HG03175 (cell line): Measurements from ENCODE around the gene HIF3A.

Experiments
- ATAC-seq: cut with Tn5 transposase; IDR thresholded peaks from one replicate; pipeline ENCODE4 v1.9.1; 2021; ENCODE audit warnings: mild to moderate bottlenecking, moderate library complexity; ENCODE audit not compliant: unreplicated experiment

The HIF3A gene

DNA sequence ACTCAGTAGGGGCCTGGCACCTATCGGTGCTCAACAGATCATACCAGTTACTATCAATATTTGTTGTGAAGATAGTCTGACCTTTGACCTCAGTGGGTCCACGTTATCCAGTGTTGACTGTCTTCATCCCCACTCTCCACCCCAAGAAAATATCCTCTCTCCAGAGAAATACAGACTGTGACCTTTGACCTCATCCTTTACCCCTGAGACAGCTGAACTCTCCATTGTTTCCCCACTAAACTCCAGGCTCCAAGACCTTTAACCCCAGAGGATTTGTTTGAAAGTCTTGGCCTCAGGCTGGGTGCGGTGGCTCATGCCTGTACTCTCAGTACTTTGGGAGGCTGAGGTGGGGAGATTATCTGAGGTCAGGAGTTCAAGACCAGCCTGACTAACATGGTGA, 27.4 kb downstream of the HIF3A start:
- ATAC-seq = no peak

DNA sequence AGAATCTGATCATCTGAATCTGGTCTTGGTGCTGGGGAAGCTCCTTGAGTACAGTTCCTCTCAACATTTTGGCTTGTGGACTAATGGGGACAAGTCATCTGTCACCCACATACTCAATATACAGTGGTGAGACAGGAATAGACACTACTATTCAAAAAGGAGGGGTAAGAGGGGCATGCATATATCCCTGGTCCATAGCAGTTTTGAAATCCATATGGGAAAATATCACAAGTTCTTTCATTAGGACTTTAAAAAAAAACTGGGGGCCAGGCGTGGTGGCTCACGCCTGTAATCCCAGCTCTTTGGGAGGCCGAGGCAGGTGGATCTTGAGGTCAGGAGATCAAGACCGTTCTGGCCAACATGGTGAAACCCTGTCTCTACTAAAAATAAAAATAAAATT, 29.8 kb downstream of the HIF3A start:
- ATAC-seq = no peak

DNA sequence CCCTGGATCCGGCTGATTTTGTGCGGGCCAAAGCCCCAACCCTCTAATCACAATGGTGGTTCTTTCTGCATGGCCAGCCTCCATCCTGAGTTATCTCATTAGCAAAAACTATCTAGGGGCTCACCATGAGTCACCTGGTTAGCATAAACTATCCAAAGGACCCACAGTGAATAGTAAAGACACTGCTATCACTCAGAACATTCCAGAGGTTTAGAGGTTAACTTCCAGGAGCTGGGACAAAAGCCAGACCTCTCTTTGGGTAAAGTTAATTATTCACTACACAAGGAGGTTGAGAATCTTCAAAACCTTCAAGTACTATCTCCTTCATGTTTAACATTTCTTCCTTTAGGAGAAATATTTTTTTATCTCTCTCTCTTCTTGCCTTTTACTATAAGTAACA, 31.2 kb downstream of the HIF3A start:
- ATAC-seq = no peak

DNA sequence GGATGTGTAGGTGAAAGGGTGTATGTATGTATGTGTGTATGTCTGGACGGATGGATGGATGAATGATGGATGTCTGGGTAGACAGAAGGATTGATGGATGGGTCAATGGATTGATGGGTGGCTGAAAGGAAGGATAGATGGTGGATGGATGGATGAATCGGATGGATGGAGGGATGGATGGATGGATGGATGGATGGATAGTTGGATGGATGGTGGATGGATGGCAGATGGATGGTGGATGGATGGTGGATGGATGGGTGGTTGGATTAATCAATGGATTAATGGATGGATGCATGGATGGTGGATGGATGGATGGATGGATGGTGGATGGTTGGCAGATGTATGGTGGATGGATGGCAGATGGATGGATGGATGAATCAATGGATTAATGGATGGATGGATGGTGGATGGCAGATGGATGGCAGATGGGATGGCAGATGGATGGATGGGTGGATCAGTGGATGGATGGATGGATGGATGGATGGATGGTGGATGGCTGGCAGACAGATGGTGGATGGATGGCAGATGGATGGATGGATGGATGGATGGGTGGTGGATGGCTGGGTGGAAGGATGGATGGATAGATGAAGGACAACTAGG, 33.6 kb downstream of the HIF3A start:
- ATAC-seq = no peak

DNA sequence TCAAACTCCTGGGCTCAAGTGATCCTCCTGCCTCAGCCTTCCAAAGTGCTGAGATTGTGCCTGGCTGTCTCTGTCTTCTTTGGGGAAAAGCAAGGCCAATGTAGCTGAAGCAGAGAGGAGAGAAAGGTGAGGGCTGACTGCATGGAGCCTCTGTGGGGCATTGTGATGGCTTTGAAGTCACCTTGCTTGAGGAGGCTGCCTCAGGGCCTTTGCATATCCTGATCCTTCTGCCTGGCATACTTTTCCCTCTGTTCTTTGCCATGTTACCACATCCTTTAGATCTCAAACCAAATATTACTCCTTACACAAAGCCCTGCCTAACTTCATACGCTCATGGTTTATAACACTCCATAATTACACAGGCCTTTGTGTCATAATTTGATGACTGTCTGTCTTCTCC, 40.6 kb downstream of the HIF3A start:
- ATAC-seq = no peak

DNA sequence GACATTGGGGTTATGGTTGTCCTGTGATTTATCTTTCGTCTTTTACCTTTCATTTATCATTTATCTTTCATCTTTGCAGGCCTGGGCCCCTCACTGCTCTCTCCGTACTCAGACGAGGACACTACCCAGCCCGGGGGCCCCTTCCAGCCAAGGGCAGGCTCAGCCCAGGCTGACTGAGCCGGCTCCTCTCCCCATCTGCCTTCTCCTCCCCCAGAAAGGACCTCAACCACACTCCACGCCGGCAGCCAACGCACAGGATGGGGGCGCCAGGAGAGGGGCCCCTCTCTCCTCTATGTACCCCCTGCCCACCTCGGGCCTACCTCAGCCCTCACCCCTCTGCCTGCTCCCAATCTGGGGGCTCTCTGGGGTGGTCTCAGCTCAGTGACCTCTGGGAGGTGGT, 42.6 kb downstream of the HIF3A start:
- ATAC-seq = no peak

DNA sequence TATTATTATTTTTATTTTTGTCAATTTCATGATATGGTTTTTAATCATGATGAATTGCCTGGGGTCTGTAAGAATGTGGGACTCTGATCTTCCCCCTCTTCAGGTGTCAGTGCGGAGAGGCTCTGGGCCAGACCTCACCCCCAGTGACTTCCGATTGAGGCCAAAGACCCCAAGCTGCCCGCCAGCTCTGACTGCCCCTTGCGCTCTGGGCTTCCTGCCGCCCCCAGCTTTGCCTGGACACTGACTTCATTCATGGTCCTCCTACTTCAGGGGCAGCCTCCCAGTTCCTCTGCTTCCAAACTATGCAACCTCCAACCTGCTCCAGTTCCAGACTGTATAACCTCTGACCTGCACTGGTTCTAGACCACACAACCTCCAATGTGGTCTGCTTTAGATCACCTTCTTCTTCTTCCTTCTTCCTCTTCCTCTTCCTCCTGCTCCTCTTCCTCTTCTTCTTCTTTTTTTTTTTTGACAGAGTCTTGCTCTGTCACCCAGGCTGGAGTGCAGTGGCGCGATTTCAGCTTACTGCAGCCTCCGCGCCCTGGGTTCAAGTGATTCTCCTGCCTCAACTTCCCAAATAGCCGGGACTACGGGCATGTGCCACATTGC, 43.3 kb downstream of the HIF3A start:
- no peak for ATAC-seq

DNA sequence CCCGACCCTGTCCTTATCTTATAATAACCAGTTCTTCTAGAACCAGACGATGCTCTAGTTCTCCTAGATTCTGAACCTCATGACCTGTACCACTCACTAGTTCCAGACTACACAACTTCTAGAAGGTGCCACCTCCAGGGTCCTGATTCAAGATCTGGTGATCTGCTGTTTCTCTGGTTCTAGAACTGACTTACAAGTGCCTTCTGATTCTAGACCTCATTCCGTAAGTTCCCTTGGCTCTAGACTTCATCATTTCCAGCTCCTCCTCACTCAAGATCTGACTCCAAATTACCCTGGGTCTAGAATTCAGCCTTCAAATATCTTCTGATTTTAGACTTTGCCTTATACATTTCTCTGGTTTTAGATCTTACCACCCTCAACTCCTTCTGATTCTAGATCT, 45.1 kb downstream of the HIF3A start:
- ATAC-seq = no peak

DNA sequence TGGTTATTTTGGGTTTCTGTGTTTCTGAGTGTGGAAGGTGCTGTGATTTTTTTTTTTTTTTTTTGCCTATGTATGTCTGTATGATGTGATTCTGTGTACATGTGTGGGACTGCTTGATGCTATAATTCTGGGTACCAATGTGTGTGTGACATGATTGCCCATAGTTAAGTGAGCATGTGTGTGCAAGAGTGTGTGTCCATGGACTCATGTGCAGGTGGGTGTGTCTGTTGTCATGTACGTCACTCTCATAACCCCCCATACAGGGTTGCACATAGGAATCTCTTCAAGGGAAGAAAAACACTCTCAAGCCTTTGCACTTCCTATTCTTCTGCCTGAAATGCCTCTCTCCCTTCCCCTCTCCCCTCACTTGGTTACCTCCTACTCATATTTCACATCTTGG, 47.5 kb downstream of the HIF3A start:
- no peak for ATAC-seq

DNA sequence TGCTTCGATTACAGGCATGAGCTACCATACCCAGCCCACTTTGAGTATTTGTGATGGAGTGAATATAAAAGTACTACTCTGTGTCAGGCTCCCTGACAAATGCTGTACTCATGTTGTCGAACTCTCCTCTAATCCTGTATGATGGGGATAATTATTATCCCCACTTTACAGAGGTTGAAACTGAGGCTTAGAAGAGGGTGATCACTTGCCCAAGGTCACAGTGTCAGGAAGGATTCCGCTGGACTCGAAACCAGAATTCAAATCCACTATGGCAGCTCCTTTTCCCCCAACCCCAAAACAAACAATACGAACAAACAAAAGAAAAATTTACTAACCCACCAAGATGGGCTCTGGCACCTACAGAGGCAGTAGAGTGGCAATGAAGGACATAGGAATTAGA, 48.3 kb downstream of the HIF3A start:
- ATAC-seq = no peak

DNA sequence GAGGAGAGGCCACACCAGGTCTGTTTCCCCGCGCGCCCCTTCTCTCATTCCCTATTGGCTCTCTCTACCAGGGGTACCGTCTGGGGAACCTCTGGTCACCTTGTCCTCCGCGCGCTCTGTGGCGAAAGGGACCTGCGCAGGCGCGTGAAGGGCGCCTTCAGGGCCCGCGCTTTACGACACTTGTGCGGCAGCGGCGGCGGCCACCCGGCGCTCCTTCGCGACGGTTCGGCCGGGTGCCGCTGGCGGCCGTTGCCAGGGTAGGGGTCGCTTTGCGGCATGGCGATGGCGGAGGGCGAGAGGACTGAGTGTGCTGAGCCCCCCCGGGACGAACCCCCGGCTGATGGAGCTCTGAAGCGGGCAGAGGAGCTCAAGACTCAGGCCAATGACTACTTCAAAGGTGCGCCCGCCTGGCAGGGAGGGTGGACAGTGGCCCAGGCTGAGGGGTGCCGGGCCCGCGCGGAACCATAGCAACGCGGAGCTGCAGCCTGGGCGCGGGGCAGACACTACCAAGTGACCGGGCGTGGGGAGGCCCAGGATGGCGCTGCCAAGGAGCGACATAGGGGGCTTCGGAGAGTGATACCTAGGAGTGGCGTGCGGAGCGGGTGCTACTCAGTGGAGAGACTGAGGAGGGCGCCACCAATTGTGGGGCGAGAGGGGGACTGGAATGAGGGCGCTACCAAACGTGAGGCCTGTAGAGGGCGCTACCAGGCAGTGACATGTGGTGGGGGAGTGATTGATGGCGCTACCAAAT, 50.2 kb downstream of the HIF3A start, which contains the start of gene PPP5C:
PPP5C (plus strand) TSS at position 267 of the 751 bp plus-strand sequence; CDS start at position 277, 10 bp downstream.
- ATAC-seq = peak; percentile 60

DNA sequence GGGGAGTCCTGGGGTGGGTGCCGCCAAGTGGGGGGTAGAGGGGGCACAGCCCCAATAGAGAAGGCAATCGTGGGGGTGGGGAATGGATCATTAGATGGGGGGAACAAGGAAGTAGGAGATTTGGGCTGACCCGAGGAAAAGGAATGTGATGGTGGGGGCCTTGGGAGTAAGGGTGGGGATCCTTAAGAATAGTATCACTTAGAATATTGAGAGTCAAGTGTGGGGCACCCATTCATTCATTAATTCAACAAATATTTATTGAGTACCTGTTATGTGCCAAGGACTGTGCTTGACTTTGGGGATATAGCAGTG, 50.7 kb downstream of the HIF3A start:
- no peak for ATAC-seq

DNA sequence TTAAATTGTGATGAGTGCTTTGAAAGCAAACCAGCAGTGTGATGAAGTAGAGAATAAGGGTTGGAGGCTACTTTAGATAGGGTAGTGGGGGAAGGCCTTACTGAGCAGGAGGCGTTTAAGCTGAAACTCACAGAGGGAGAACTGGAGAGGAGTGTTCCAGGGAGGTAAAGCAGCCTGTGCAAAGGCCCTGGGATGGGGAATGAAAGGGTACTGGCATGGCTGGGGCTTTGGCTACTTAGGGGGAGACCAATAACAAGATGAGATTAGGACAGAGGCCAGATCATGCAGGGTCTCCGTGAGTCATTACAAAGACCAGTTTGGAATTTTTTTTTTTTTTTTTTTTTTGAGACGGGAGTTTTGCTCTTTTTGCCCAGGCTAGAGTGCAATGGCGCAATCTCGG, 51.1 kb downstream of the HIF3A start:
- ATAC-seq = no peak

DNA sequence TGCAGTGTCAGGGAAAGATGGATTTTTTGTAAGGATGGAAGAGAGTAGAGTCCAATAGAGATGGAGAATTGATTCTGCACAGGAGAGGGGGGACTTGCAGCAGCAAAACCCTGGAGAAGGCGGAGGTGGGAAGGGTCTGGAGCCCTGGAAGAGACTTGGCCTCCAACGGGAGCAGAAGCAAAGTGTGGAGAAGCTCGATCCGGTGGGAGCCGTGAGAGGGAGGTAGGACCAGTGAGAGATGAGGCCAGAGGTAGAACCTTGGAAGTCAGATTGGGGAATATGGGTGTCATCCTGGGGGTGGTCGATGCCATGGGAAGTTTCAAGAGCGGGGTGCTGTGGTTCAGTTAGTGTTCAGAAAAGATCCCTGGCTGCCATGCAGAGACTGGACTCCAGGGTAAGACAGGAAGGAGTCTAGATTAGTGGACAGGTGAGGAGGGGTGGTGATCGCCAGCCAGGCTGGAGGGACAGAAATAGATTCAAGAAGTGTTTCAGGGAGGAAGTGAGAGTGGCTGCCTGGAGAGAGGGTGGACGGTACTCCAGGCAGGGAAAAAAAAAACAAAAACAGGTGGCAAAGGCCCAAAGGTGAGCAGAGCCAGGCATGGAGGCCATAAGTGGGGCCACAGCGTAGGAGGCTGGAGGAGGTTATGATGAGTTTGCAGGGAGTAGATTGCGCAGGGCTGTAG, 52.6 kb downstream of the HIF3A start:
- no peak for ATAC-seq

DNA sequence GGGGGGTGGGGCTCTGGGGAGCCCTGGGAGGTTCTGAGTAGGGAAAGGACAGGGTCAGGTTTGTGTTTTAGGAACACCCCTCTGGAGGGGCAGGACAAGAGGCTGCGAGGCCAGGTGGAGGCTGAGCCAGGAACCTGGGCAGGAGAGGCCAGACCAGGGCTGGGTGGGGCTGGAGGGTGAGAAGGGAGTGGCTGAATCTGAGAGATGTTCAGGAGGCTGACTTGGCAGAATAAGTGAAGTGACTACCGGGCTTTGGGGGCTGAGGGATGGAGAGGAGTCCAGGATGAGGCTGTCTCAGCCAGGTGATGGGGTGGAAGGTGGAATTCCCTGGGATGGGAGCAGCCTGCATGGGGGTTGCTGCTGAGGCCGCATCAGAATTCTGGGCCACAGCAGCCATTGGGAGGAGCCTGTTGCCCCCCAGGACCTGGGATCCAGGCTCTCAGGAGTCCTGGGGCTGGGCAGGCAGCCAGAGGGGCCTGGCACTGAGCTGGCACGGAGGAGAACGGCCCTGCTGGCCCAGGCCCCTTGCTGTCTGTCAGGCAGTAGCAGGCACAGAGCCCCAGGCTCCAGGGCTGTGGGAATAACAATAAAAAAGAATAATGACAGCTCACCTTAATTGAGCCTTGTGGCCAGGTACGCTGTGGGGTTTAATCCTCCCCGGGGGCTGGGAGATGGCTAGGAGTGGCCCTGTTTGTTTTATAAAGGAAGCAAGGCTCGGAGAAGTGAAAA, 53.4 kb downstream of the HIF3A start:
- ATAC-seq = no peak

DNA sequence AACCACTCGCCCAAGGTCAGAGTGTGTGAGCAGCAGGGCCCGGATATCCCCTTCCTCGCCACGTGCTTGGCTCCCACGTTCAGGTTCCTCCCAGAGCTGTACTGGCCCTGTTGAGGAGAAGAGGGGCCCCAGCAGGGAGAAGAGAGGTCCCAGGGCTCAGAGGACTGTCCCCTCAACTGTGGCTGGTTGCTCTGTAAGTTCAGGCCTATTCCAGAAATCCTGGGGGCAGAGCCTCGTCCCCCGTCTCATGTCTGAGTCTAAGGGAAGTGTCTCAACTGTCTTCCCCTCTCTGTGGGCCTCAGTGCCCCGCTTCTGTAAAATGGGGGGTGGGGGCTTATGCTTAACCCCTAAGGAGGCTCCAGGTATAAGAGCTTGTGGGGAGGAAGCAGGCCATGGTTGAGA, 53.9 kb downstream of the HIF3A start:
- ATAC-seq = no peak

DNA sequence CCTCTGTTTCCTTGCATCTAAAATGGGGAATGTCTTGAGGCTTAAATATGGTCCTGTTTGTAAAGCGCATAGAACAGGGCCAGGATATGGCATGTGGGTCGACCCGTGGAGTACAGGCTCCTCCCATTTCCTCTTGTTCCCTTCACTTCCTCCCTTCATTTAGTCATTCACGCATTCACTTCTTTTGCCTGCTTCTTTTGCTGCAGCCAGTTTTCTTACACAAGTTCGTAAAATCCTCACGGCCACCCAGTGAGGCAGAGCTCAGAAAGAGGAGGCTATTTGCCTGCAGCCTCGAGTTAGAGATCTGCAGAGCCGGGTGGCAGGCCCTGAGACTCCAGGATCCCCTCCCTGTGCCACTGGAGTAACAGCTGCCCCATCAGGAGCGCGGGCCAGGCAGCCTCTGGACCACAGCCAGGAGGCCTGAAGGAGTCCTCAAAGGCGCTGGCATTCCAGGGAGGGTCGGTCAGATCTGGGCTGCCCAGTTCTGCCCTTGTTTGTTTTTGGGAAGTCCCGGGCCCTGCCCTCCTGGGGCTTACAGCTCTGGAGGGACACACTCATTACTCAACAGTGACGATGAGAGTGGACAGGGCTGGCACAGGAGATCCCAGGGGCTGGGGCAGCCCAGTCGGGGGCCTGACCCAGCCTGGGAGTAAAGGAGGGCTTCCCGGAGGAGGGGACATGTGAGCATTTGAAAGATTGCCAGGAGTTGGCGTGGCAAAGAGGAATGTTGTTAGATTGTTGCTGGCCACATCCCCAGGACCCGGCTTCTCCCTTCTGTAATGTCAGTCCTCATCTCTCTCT, 54.6 kb downstream of the HIF3A start:
- ATAC-seq = no peak

DNA sequence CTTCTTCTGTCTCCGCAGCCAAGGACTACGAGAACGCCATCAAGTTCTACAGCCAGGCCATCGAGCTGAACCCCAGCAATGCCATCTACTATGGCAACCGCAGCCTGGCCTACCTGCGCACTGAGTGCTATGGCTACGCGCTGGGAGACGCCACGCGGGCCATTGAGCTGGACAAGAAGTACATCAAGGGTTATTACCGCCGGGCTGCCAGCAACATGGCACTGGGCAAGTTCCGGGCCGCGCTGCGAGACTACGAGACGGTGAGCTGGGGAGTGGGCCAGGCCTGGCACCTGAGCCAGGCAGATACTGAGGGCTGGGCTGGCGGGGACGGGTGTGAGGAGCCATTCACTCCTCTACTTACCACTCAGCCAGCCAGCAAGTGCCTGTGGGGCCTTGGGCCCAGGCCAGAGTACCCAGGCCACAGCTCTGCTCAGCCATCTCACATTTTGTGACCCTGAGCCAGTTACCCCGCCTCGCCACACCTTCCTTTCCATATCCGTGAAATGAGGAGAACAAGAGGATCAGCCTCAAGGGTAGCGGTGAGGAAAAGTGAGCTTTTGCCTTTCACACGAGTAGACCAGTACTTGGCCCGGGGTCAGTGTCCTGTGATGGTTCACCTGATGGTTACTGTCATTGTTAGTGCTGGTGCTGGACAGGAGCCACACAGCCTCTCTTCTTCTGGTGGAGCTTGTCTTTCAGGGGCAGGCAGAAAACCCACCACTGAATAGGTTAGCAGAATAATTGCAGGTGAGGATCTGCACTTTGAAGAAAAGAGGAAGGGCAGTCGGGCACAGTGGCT, 57.1 kb downstream of the HIF3A start:
- no peak for ATAC-seq

DNA sequence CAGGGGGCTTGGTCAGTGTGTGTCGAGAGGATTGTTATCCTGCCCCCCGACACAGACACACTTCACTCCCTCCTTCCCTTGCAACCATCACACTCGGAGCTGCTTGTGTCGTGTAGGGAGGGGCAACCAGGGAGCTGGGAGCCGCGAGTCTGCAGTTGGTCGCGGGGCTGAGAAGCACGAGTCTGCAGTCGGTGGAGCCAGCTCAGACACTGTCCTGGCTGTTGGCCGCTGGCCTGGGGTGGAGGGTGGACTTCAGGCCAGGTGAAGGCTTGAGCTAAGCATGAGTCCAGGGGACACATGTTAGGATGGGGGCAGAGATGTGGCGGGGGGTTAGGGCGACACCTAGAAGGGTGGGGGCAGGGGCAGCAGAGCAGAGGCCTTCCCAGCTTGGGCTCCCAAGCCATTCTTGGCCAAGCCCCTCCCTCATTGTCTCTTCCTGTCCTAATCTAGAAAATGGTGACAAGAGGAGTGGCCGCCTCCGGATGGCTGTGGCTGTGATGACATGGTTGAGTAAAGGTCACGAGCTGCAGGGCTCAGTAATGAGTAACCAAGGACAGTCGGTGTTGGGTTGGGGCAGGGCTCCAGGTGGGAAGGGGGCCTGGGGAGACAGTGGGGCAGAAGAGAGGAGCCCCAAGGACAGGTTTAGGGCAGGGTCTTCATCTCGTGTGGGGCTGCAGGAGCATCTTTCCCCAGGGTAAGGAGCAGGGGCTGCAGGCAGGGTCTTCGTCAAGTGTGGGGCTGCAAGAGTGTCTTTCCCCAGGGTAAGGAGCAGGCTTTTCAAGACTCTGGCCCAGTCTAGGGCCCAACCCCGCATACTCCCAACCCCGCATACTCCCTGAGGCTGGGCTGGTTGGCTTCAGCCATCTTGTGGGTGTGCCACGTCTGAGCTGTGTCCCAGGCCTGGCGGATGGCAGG, 58.6 kb downstream of the HIF3A start:
- no peak for ATAC-seq
